GM21390 (cell line): ENCODE data around the gene MMP10.
"Not testable (repeated sequence)": the region's sequence is repeated elsewhere in the genome, so short reads cannot be mapped to it uniquely, and the experiment has no call there.

Experiments used
- ATAC-seq: cut with Tn5 transposase; IDR thresholded peaks from one replicate; pipeline ENCODE4 v1.9.1; 2021; ENCODE audit not compliant: unreplicated experiment

The MMP10 gene

GRCh38 chr11:102783720-102784119 is 3.3 kb upstream of the MMP10 start:
- ATAC-seq: no peak

DNA sequence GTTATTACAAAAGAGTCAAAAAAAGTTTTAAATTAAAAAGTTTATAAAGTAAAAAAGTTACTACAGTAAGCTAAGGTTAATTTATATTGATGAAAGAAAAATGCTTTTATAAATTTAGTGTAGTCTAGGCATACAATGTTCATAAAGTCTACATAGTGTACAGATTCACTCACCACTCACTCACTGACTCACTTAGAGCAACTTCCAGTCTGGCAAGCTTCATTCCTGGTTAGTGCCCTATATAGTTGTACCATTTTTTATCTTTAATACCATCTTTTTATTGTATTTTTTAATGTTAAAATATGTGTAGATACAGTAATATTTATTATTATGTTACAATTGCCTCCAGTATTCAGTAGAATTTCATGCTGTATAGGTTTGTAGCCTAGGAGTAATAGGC is 2.6 kb upstream of the MMP10 start:
- no peak for ATAC-seq

DNA sequence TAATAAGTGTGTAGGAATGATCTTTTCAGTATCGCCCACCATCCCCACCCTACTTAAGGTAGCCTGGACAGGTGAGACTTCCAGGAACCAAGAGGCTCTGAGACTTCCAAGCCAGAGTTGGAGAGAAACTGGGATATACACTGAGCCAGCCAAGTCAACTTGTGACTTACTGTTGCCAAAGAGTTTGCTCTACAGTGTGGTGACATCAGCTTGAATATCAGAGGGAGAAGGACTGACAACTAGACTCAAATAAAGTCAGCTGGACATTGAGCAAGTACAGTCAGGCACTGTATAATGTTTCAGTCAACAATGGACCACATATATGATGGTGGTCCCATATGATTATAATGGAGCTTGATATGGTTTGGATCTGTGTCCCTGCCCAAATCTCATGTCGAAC is 1.2 kb upstream of the MMP10 start:
- ATAC-seq: no peak

- no peak for ATAC-seq
These were observed 4.0 kb downstream of the MMP10 start for GRCh38 chr11:102776454-102776853.

GRCh38 chr11:102773386-102773785 is 7.0 kb downstream of the MMP10 start:
- no peak for ATAC-seq

DNA sequence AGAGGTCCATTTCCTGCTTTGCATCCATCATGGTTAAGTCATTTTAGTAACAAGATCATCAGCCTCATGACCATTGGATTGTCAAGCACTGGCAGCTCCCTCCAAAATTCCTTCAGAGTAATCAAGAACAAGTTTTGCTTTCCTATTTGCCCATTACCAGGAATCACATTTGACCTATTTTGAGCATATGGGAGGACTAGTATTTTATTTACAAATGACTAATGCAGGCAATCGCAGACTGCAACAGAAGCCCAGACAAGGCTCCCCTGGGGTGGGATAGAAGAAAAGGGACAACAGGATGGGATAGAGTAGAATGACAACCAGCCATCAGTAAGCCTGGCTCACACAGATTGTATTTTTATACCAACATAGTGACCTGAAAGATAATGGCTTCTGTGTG is 9.1 kb downstream of the MMP10 start:
- no peak for ATAC-seq

DNA sequence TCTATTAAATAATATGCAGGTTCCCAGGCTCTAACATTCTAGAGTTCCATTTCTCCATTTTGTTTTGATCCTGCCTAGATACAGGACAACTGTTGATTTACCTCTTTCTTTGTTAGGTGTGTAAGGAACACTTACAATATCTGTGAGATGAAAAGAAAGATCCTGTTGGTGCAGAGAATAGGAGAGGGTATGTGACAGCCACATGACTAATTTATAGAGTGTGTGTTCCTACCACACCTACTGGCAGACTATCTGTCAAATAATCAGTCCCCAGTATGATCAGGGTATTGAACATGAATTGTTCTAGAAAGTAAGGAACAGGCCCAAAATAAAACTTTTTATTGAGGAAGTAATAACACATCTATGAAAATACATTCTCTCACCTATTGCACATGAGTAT is 10.2 kb downstream of the MMP10 start:
- no peak for ATAC-seq

DNA sequence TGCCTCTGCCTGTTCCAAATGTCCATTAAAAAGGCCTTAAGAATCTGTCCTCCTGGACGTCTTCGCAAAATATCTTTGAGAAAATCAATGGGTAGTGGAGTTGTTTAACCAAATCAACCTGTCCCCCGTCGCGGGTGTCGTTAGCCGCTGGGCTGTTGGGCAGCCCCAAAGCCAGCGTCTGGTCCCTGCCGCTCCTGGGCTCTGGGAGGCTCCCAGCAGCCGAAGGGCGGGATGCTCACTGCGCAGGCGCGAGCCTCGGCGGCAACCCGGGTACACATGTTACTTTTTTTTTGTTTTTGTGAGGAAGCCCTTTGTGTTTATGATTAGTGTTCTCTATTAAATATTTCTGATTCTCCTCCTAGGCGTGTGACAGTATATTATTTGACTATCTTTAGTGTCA is 12.6 kb downstream of the MMP10 start:
- ATAC-seq: no peak

DNA sequence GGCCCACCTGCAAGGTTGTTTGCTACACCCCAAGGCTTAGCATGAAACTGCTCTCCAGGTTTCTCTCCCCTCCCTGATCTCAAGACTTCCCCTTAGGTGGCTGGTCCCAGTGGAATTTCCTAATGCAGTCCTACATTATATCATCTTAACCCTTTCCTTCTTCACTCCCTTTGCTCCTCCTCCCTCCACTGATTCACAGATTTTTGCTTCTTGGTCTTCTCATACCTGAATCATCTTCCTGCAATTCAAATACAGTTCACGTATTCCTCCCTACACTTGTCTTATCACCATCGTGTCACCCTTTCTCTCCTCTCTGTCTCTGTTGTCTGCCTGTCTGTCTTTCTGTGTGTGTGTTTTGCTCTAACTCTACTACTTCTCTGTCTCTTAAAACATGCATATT is 17.0 kb downstream of the MMP10 start:
- ATAC-seq: no peak

DNA sequence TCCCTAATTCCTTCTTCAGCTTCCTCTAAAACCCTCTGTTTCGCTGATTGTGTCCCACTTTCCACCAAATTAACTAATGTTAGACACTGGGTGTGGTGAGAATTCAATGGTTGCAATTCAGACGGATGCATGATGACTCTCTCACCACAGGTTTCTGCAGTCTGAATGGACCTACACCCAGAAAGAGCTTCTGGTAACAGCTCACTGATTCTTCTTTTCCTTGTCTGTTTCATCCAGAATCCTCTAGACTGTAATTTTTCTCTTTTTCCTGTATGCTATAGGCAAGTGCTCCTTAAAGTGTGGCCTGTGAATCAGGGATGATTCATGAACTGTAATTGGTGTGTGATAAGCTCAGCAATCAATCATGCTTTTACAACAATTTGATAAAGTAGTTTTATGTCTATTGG is 18.1 kb downstream of the MMP10 start:
- no peak for ATAC-seq

DNA sequence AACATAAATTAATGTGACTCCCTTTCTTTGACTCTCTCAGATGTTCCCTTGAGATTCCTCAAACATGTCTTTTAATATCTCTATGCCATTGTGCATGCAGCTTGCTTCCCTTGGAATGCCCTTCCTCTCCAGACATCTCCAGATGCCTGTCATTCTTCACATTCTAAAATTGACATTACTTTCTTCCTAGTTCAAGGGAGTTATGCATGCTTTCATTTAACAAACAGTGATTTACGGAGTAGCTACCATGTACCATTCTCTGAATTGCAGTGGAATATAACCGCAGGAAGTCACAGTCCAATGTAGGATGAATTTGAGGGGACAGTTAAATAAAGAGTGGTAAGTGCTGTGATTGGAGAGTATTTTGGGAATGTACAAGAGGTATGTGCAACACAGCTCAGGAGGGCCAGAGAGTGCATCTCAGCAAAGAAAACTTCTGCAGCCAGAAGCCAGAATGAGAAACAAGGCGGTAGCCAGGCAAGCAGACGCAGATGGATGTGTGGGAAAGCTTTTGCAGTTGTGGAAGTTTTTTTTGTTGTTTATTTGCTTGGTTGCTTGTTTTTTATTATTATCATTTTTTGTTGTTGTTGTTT is 18.7 kb downstream of the MMP10 start:
- no peak for ATAC-seq

GRCh38 chr11:102760344-102761035 is 19.9 kb downstream of the MMP10 start:
- no peak for ATAC-seq

DNA sequence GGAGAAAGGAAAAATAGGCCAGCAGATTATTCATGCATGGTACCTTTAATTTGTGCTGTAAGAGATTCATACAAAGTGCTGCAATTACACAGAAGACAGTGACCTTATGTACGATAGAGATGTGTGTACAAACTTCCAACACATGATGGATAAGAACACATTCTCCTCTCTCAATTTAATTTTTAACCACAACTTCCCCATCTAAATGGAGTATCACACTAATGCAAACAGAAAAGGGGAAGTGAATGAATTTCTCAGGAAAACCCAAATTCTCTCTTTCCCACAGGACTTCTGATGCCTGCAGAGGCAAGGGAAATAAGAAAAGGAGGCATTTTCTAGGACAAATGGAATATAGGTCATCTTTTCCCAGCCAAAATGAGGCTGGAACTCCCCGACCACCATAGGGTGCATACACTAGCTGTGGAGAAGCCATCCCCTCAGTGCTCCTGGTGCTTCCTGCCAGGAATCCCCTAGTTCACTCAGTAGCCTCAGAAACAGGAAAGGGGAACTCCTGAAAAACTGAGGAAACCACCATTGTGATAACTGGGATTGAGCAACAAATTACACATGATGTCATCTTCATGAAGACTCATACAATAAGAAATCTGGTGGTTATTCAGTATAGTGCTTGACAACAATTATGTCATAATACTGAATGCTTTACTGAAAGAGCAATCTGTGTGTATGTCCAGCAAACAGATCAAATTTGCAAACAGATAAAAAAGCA is 22.4 kb downstream of the MMP10 start:
- no peak for ATAC-seq

GRCh38 chr11:102753267-102753666 is 27.2 kb downstream of the MMP10 start:
- no peak for ATAC-seq

- ATAC-seq: no peak
These were observed 28.8 kb downstream of the MMP10 start for GRCh38 chr11:102751673-102752072.

- no peak for ATAC-seq
These were observed 31.2 kb downstream of the MMP10 start for GRCh38 chr11:102749101-102749722.

- not testable (repeated sequence) for ATAC-seq
These were observed 33.5 kb downstream of the MMP10 start for GRCh38 chr11:102746746-102747578.

- ATAC-seq: no peak
These were observed 45.8 kb downstream of the MMP10 start for GRCh38 chr11:102734650-102735049.

DNA sequence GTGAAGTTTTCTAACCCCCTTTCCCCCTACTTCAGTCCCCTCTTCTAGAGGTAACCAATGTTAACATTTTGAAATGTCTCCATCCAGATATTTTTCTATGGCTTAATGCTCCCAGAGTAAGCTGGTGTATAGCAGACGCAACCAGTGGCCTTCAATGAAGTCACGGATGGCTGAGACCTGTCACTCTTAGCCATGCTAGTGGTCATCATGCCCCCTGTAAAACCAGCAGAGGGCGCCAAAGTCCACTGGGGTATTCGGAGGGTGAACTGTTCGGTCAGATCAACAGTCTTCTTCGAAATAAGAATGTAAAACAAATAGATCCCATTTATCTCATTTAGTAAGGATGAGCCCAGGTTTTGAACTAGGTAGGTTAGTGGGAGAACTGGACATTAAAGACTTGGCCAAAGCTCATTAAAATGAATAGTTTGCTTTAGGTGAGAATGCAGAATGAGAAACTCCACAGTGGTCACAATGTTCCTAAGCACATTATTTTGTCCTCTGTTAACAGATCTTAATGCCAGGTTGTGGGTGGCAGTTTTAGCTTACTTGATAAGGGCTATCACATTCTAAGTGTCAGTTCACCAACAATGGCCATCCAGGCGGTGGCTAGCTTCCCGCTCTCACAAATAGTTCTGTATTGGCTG is 47.1 kb downstream of the MMP10 start:
- peak; percentile 94 for ATAC-seq

GRCh38 chr11:102730944-102731343 is 49.5 kb downstream of the MMP10 start:
- not testable (repeated sequence) for ATAC-seq
